Measurements from ENCODE around the gene ARFGAP1. TPM values are rescaled to one million over a fixed set of nuclear protein-coding genes. Genes with fewer than 3 reads are reported as not detected.

Gene ARFGAP1
- total and polyA plus RNA-seq, 2 experiments from 2014 or later = 41.5 to 95.5 TPM

DNA sequence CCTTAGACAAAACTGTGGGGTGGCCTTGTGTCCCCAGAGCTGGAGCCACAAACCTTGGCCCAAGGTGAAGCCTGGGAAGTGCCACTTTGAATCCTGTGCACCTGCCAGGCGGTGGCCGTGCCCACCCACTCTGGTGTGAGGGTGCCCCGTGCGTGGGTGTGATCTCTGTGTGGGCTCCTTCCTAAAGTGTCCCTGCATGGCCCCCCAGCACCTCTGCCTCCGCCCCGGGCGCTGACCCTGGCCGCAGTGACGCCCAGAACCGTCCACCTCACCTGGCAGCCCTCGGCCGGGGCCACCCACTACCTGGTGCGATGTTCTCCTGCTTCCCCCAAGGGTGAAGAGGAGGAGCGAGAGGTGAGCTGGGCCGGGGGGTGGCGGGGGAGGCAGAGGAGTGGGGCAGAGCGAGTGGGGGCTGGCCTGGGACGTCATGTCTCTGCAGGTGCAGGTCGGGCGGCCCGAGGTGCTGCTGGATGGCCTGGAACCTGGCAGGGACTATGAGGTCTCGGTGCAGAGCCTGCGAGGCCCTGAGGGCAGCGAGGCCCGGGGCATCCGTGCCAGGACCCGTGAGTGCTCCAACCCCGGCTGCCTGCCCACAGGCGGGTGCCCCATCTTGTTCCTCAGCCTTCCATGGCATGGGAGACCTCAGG, 38.7 kb downstream of the ARFGAP1 start (continued):
- TF ChIP-seq, protein P1, sequence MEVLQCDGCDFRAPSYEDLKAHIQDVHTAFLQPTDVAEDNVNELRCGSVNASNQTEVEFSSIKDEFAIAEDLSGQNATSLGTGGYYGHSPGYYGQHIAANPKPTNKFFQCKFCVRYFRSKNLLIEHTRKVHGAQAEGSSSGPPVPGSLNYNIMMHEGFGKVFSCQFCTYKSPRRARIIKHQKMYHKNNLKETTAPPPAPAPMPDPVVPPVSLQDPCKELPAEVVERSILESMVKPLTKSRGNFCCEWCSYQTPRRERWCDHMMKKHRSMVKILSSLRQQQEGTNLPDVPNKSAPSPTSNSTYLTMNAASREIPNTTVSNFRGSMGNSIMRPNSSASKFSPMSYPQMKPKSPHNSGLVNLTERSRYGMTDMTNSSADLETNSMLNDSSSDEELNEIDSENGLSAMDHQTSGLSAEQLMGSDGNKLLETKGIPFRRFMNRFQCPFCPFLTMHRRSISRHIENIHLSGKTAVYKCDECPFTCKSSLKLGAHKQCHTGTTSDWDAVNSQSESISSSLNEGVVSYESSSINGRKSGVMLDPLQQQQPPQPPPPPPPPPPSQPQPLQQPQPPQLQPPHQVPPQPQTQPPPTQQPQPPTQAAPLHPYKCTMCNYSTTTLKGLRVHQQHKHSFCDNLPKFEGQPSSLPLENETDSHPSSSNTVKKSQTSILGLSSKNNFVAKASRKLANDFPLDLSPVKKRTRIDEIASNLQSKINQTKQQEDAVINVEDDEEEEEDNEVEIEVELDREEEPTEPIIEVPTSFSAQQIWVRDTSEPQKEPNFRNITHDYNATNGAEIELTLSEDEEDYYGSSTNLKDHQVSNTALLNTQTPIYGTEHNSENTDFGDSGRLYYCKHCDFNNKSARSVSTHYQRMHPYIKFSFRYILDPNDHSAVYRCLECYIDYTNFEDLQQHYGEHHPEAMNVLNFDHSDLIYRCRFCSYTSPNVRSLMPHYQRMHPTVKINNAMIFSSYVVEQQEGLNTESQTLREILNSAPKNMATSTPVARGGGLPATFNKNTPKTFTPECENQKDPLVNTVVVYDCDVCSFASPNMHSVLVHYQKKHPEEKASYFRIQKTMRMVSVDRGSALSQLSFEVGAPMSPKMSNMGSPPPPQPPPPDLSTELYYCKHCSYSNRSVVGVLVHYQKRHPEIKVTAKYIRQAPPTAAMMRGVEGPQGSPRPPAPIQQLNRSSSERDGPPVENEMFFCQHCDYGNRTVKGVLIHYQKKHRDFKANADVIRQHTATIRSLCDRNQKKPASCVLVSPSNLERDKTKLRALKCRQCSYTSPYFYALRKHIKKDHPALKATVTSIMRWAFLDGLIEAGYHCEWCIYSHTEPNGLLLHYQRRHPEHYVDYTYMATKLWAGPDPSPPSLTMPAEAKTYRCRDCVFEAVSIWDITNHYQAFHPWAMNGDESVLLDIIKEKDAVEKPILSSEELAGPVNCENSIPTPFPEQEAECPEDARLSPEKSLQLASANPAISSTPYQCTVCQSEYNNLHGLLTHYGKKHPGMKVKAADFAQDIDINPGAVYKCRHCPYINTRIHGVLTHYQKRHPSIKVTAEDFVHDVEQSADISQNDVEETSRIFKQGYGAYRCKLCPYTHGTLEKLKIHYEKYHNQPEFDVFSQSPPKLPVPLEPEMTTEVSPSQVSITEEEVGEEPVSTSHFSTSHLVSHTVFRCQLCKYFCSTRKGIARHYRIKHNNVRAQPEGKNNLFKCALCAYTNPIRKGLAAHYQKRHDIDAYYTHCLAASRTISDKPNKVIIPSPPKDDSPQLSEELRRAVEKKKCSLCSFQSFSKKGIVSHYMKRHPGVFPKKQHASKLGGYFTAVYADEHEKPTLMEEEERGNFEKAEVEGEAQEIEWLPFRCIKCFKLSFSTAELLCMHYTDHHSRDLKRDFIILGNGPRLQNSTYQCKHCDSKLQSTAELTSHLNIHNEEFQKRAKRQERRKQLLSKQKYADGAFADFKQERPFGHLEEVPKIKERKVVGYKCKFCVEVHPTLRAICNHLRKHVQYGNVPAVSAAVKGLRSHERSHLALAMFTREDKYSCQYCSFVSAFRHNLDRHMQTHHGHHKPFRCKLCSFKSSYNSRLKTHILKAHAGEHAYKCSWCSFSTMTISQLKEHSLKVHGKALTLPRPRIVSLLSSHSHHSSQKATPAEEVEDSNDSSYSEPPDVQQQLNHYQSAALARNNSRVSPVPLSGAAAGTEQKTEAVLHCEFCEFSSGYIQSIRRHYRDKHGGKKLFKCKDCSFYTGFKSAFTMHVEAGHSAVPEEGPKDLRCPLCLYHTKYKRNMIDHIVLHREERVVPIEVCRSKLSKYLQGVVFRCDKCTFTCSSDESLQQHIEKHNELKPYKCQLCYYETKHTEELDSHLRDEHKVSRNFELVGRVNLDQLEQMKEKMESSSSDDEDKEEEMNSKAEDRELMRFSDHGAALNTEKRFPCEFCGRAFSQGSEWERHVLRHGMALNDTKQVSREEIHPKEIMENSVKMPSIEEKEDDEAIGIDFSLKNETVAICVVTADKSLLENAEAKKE (CRISPR knock-in tag; IDR thresholded peaks at IDR 0.05) = no peak

- H3K4me1 Mint-ChIP-seq = peaks cover 4% of the 10 kb centered on the region; the same call in 1 of the 3 replicates
- no peak overlapping the region for H3K27ac Mint-ChIP-seq
- H3K27ac ChIP-seq (ENCODE audit: low read depth) = no peak overlapping the region
- TF ChIP-seq EZH2 (IDR thresholded peaks at IDR 0.05; ENCODE audit: low read depth, unreplicated experiment) (no peak), POLR2AphosphoS5 (IDR thresholded peaks at IDR 0.05; ENCODE audit: low read depth) (no peak), EZH2phosphoT487 (IDR thresholded peaks at IDR 0.05; ENCODE audit: unreplicated experiment) (no peak), ZNF331 (CRISPR knock-in tag; IDR thresholded peaks at IDR 0.05; ENCODE audit: low read depth) (no peak), CTCF (conservative IDR thresholded peaks at IDR 0.05; ENCODE audit: low read depth in 2 of 2) (no peak), REST (IDR thresholded peaks at IDR 0.05; ENCODE audit: unreplicated experiment) (no peak), ZNF114 (CRISPR knock-in tag; IDR thresholded peaks at IDR 0.05) (no peak)
Observed at GRCh38 chr20:63311833-63312243, 39.2 kb downstream of the ARFGAP1 start.

More at GRCh38 chr20:63311833-63312243, 39.2 kb downstream of the ARFGAP1 start:
- Mint-ChIP-seq H3K4me3 (no peak overlapping the region), H3K36me3 (ENCODE audit: low read depth) (no peaks in the 10 kb centered on the region), H3K9me3 (no peaks in the 10 kb centered on the region), H3K27me3 (ENCODE audit: insufficient read depth, low read depth, poor library complexity) (no peaks in the 10 kb centered on the region)
- Histone ChIP-seq H3K79me2 (replicated peaks; ENCODE audit: insufficient read depth) (no peaks in the 10 kb centered on the region), H3K4me1 (ENCODE audit: insufficient read depth) (no peaks in the 10 kb centered on the region), H3K4me3 (no peak overlapping the region), H3F3A (replicated peaks; ENCODE audit: low read depth) (no peaks in the 10 kb centered on the region), H3K4me2 (no peak overlapping the region), H3K9me2 (ENCODE audit: insufficient read depth) (no peaks in the 10 kb centered on the region), H3K36me3 (ENCODE audit: insufficient read depth) (no peaks in the 10 kb centered on the region), H4K20me1 (replicated peaks; ENCODE audit: insufficient read depth) (no peaks in the 10 kb centered on the region), H2AFZ (no peak overlapping the region), H3K27me3 (ENCODE audit: insufficient read depth) (no peaks in the 10 kb centered on the region)
- ATAC-seq (no peak), DNase-seq (ENCODE audit: low spot score) (no peak)
